CMK (cell line): ENCODE data around the gene GNG7.
"Not testable (repeated sequence)": the region's sequence is repeated elsewhere in the genome, so short reads cannot be mapped to it uniquely, and the experiment has no call there.

Experiments
- DNase-seq: peaks from one replicate; pipeline ENCODE4 v3.0.0-alpha.2; 2010; ENCODE audit warnings: low read depth

The GNG7 gene

GRCh38 chr19:2575734-2576481, 126.6 kb downstream of the GNG7 start:
- no peak for DNase-seq

GRCh38 chr19:2574971-2575630, 127.4 kb downstream of the GNG7 start:
- no peak for DNase-seq

GRCh38 chr19:2574478-2574931, 128.0 kb downstream of the GNG7 start:
- no peak for DNase-seq

- DNase-seq: no peak
Observed at GRCh38 chr19:2573916-2574315, 128.6 kb downstream of the GNG7 start.

GRCh38 chr19:2572152-2572551, 130.3 kb downstream of the GNG7 start:
- DNase-seq: not testable (repeated sequence)

GRCh38 chr19:2569596-2570465, 132.7 kb downstream of the GNG7 start:
- no peak for DNase-seq

GRCh38 chr19:2567996-2568395, 134.5 kb downstream of the GNG7 start:
- no peak for DNase-seq

GRCh38 chr19:2567580-2567979, 134.9 kb downstream of the GNG7 start:
- DNase-seq: peak; percentile 86

- DNase-seq: not testable (repeated sequence)
Observed at GRCh38 chr19:2563546-2563945, 138.9 kb downstream of the GNG7 start.

- no peak for DNase-seq
Observed at GRCh38 chr19:2561895-2562294, 140.6 kb downstream of the GNG7 start.

- no peak for DNase-seq
Observed at GRCh38 chr19:2561221-2561620, 141.3 kb downstream of the GNG7 start.

- no peak for DNase-seq
Observed at GRCh38 chr19:2560369-2560768, 142.1 kb downstream of the GNG7 start.

- DNase-seq: no peak
Observed at GRCh38 chr19:2558543-2558942, 144.0 kb downstream of the GNG7 start.

- not testable (repeated sequence) for DNase-seq
Observed at GRCh38 chr19:2558131-2558530, 144.4 kb downstream of the GNG7 start.

- no peak for DNase-seq
Observed at GRCh38 chr19:2557093-2557440, 145.4 kb downstream of the GNG7 start.

- DNase-seq: peak; percentile 41
Observed at GRCh38 chr19:2556221-2557092, 146.0 kb downstream of the GNG7 start.

- no peak for DNase-seq
Observed at GRCh38 chr19:2555422-2556220, 146.9 kb downstream of the GNG7 start.

GRCh38 chr19:2554856-2555255, 147.6 kb downstream of the GNG7 start:
- no peak for DNase-seq

- no peak for DNase-seq
Observed at GRCh38 chr19:2553510-2553909, 149.0 kb downstream of the GNG7 start.

- DNase-seq: peak; percentile 70
Observed at GRCh38 chr19:2552859-2553258, 149.6 kb downstream of the GNG7 start.

GRCh38 chr19:2551864-2552185, 150.7 kb downstream of the GNG7 start:
- no peak for DNase-seq
